ENCODE measurements around the gene CACNA1A. TPM values are rescaled to one million over a fixed set of nuclear protein-coding genes. Genes with fewer than 3 reads are reported as not detected.

CACNA1A gene
- total RNA-seq, 1 donor from 2014 or later: 8.6 TPM

GRCh38 chr19:13408889-13409518, 97.3 kb downstream of the CACNA1A start:
- no peak overlapping the region for H3K27ac ChIP-seq
- intact Hi-C loops (cut with DNase I): no loop called here
- no peaks in the 10 kb centered on the region for H3K4me1 ChIP-seq
- no peaks in the 10 kb centered on the region for H3K27me3 ChIP-seq
- H3K9me3 ChIP-seq: no peaks in the 10 kb centered on the region
- H3K36me3 ChIP-seq: no peaks in the 10 kb centered on the region
- no peak overlapping the region for H3K4me3 ChIP-seq
- no peak for DNase-seq (ENCODE audit: extremely low spot score in 2 of 2)
- TF ChIP-seq POLR2A (IDR thresholded peaks at IDR 0.05): no peak
- no peak for TF ChIP-seq CTCF (IDR thresholded peaks at IDR 0.05)
- TF ChIP-seq POLR2AphosphoS5 (IDR thresholded peaks at IDR 0.05; ENCODE audit: insufficient read depth in 1 of 2, low read depth in 1 of 2): no peak

- no peaks in the 10 kb centered on the region for H3K4me1 ChIP-seq
- TF ChIP-seq POLR2A (IDR thresholded peaks at IDR 0.05) (no peak), POLR2AphosphoS5 (IDR thresholded peaks at IDR 0.05; ENCODE audit: insufficient read depth in 1 of 2, low read depth in 1 of 2) (no peak), CTCF (IDR thresholded peaks at IDR 0.05) (no peak)
- no peaks in the 10 kb centered on the region for H3K27me3 ChIP-seq
- no peak overlapping the region for H3K4me3 ChIP-seq
- no peaks in the 10 kb centered on the region for H3K36me3 ChIP-seq
- intact Hi-C loops (cut with DNase I): no loop called here
- no peak for DNase-seq (ENCODE audit: extremely low spot score in 2 of 2)
- no peak overlapping the region for H3K27ac ChIP-seq
- H3K9me3 ChIP-seq: no peaks in the 10 kb centered on the region
Observed at GRCh38 chr19:13404236-13404635, 102.0 kb downstream of the CACNA1A start.

- TF ChIP-seq CTCF (IDR thresholded peaks at IDR 0.05): no peak
- TF ChIP-seq POLR2A (IDR thresholded peaks at IDR 0.05): no peak
- TF ChIP-seq POLR2AphosphoS5 (IDR thresholded peaks at IDR 0.05; ENCODE audit: insufficient read depth in 1 of 2, low read depth in 1 of 2): no peak
- H3K4me3 ChIP-seq: no peak overlapping the region
- no peaks in the 10 kb centered on the region for H3K9me3 ChIP-seq
- DNase-seq (ENCODE audit: extremely low spot score in 2 of 2): no peak
- no peaks in the 10 kb centered on the region for H3K36me3 ChIP-seq
- no peak overlapping the region for H3K27ac ChIP-seq
- peaks cover 10% of the 10 kb centered on the region for H3K4me1 ChIP-seq
- intact Hi-C loops (cut with DNase I): no loop called here
- H3K27me3 ChIP-seq: no peaks in the 10 kb centered on the region
Observed at GRCh38 chr19:13401388-13401787, 104.9 kb downstream of the CACNA1A start.

GRCh38 chr19:13400296-13400695, 106.0 kb downstream of the CACNA1A start:
- Histone ChIP-seq H3K4me3 (no peak overlapping the region), H3K9me3 (no peaks in the 10 kb centered on the region), H3K36me3 (no peaks in the 10 kb centered on the region), H3K27ac (no peak overlapping the region), H3K27me3 (no peaks in the 10 kb centered on the region), H3K4me1 (peaks cover 15% of the 10 kb centered on the region)
- TF ChIP-seq POLR2AphosphoS5 (IDR thresholded peaks at IDR 0.05; ENCODE audit: insufficient read depth in 1 of 2, low read depth in 1 of 2) (no peak), POLR2A (IDR thresholded peaks at IDR 0.05) (no peak), CTCF (IDR thresholded peaks at IDR 0.05) (no peak)
- intact Hi-C loops (cut with DNase I): no loop called here
- no peak for DNase-seq (ENCODE audit: extremely low spot score in 2 of 2)

- Histone ChIP-seq H3K4me1 (peaks cover 15% of the 10 kb centered on the region), H3K27me3 (no peaks in the 10 kb centered on the region), H3K4me3 (no peak overlapping the region), H3K36me3 (no peaks in the 10 kb centered on the region), H3K27ac (no peak overlapping the region), H3K9me3 (no peaks in the 10 kb centered on the region)
- TF ChIP-seq POLR2A (IDR thresholded peaks at IDR 0.05) (no peak), CTCF (IDR thresholded peaks at IDR 0.05) (no peak), POLR2AphosphoS5 (IDR thresholded peaks at IDR 0.05; ENCODE audit: insufficient read depth in 1 of 2, low read depth in 1 of 2) (no peak)
- DNase-seq (ENCODE audit: extremely low spot score in 2 of 2): no peak
- intact Hi-C loops (cut with DNase I): no loop called here
Observed at GRCh38 chr19:13399746-13400145, 106.5 kb downstream of the CACNA1A start.
